Measurements from ENCODE around the gene FCRLA.
"Not testable (repeated sequence)": the region's sequence is repeated elsewhere in the genome, so short reads cannot be mapped to it uniquely, and the experiment has no call there.

Gene FCRLA

GRCh38 chr1:161707503-161707902 lies 474 bp downstream of the FCRLA start:
- no peak for DNase-seq

DNA sequence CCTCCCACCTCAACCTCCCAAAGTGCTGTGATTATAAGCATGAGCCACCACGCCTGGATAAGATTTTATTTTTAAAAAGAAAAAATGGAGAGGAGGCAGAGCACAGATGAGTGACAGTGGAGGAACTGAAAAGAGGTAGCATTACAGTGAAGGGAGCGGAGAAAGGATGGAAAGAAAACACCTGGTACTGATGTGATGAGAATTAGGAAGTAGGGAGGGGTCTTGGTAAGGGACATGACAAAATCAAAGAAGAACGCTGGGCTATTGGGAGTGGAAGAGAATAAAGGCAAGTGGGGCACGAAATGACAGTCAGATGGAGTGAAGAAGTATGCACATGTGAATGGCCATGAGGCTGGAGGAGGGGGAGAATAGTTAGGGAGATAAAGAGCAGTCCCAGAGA lies 2.3 kb downstream of the FCRLA start:
- DNase-seq: no peak

DNA sequence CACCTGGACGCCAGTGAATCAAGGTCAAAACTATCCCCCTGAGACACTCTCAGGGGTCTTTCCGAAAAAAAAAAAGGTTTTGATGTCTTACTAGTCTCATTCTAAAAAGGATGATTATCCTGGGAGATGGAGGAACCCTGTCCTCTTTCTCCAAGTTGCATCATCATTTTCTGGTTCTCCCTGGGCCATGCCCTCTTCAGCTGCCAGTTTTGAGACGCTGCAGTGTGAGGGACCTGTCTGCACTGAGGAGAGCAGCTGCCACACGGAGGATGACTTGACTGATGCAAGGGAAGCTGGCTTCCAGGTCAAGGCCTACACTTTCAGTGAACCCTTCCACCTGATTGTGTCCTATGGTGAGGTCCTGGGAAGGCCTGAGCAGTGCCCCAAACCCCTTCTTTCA lies 3.5 kb downstream of the FCRLA start:
- no peak for DNase-seq

DNA sequence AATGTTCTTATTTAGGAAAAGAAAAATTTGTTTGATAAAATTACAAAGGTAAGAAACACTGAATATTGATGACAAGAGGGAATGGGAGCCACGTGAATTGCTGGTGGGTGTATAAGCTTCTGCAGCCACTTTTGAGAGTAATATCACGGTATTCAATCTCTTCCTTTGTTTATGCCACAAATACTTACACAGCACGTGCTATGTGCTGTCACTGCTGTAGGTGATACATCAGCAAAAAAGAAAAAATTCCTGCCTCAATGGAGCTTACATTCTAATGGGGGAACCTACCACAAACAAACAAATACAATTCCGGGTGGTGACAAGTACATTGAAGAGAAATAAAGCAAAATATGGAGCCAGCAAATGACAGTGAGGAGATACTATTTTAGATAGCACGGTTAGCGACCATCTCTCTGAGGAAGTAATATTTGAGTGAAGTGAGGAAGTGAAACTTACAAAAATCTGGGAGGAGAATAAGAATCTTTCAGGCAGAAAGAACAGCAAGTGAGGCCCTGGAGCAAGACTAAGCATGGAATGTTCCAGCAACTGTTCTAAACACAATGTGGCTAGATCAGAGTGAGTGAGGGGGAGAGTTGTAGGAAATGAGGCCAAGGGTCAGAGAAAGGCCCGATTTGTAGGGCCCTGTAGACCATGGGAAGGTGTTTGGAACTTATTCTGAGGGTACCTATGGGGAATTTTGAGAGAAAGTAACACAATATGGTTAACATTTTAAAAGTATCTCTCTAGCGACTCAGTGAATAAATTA lies 11.7 kb downstream of the FCRLA start:
- DNase-seq: no peak

DNA sequence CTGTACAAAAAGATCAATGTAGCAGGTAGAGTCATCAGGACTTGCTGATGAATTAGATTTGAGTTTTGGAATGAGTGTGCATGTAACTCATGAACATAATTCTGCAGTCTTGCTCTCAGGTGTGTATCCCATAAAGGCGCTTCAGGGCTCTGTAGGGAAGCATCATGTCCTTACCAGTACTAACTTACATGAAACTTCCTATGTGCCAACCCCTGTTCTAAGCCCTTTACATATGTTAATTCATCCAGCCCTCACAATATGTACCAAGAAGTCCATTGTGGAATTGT lies 12.2 kb downstream of the FCRLA start:
- no peak for DNase-seq

DNA sequence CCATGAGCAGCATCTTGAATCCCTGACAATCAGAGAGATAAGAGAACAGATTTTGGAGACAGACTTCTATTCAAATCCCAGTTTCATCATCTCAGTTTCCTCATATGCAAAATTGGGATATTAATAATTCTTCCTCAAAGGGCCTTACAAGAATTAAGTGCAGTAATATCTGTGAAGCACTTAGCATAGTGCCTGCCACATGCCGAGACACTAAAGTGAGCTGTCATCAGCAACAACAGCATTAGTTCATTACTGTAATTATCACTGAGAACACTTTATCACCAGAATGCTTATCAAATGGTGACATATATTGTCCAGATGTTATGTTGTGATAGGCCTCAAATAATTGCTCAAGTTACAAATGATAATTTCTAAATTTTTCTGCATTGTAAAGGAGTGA lies 13.4 kb downstream of the FCRLA start:
- no peak for DNase-seq

DNA sequence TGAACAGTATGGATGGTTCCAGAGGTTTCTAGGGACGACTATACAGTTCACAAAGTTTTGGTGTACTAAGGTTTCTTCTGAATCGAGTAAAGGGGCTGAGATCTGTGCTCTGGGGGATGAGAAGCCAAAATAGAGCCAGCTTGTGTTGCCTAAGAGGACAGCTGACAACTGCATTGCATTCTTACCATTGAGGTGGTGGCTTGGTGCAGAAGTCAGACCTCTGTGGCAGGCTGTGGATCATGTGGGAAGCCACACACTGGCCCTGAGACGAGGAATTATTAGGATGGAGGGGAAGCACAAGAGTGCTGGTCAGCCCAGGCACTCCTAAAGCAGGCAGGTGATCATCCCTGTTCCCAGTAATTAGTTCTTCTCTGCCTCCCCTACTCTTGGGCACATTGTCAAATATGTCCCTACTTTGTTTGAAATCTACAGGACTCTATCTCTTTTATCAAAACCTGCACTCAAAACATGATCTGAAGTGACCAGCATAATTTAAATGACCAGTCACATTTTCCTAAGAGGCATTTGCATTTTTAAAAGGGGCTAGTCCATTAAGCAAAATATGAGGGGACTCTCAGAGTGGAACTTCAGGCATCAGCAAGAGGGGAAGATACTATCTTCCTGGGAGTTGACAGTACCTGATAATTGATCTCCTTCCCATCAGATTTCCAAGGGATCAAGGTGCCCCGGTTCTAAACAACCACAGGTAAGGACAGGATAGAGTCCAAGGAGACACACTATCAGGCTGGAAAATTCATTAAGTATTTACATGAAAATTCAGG lies 14.1 kb downstream of the FCRLA start, which contains the start of gene FCRLB:
Gene FCRLB (plus strand): TSS at position 589 of the 782 bp plus-strand sequence. CDS start 1,129 bp downstream, outside the sequence.
- no peak for DNase-seq

- DNase-seq: no peak
Observed at GRCh38 chr1:161721738-161722343, 14.8 kb downstream of the FCRLA start.

DNA sequence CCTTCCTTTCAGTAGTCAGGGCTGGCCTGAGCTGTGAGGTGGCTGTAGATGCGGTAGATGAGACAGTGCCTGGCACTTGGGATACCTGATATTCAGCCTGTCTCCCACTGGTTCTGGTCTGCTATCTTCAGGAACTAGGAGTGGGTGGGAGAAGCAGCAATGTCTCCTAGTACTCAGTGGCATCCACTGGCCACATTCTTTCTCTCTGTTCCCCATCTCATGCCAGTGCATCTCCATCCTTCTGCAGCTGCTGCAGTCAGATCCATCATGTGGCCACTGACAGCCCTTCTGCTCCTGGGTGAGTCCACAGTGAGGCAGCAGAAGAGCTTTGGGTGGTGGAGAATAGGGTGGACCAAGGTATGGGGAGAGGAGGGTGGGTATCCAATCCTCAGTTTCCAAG lies 15.4 kb downstream of the FCRLA start:
- no peak for DNase-seq

DNA sequence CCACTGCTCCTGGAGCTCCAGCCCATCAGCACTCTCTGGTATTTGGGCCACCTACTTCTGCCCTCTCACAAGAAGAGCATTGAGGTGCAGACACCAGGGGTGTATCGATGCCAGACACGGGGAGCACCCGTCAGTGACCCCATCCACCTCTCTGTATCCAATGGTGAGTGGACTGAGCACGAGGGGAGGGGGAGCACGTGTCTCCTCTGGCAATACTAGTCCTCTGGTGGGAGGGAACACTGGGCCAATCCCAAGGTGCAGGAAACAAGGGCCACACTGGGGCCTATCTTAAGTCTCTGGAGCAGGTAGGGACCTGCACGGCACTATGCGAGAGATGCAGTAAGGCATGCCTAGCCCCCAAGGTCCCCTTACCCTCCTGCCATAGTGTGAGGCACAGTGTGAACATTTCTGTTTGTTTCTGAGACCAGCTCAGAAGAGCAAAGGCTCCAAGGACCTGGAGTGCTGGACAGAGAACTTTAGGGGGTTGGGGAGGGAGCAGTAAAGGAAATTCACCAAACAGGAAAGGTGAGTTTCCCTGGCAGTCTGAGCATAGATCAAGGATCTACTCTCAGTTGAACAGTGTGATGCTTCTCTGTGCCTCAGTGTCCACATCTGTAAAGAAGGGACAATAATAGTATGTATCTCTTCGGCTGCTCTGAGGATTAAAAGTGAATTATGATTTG lies 16.6 kb downstream of the FCRLA start:
- no peak for DNase-seq

GRCh38 chr1:161725258-161725907 lies 18.4 kb downstream of the FCRLA start:
- DNase-seq: not testable (repeated sequence)

DNA sequence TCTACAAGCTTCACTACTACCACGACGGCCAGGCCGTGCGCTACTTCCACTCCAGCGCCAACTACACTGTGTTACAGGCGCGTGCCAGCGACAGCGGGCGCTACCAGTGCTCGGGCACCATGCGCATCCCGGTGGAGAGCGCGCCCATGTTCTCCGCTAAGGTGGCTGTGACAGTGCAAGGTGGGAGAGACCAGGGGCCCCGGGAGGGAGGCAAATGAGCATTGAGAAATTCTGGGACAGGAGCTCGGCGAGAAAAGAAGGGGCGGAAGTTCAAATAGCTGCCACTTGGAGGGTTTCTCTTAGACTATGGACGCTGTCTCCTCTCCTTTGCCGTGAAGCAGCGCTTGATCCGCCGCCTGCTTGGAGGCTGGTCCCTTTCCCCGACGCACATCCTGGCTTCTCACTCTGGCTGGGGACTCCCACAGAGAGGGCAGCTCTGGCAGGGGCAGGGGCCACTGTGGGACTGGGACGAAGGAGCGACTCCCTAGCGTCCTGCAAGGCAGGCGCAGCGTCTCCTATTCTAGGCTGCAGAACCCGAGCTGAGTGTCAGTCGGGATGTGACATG lies 19.0 kb downstream of the FCRLA start:
- DNase-seq: no peak

DNA sequence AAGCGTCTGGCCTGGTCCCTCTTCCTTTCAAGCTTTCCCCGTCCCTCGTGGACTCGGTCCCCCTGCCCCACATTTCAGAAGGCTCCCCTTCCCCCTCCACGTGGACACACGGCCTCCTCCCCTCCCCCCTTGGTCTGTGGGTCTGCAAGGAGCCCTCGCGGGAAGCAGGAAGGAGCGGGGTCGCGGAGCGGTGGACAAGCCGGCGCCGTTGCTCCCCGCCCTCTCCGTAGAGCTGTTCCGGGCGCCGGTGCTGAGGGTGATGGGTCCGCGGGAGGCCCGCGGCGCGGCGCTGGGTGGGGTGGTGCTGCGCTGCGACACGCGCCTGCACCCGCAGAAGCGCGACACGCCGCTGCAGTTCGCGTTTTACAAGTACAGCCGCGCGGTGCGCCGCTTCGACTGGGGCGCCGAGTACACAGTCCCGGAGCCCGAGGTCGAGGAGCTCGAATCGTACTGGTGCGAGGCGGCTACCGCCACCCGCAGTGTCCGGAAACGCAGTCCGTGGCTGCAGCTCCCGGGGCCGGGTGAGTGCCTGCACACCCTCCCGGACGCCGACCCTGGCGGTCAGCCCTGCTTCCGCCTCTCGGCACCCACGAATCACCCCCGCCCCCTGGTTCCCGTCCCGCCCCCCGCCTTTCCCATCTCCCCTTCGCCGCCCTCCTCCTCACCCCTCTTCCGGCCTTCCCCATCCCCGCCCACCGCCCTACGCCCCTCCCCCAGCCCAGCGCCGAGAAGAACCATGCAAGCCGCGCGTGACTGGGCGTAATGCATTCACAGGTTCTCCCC lies 19.6 kb downstream of the FCRLA start:
- DNase-seq: no peak

GRCh38 chr1:161727256-161727924 lies 20.4 kb downstream of the FCRLA start:
- DNase-seq: no peak

DNA sequence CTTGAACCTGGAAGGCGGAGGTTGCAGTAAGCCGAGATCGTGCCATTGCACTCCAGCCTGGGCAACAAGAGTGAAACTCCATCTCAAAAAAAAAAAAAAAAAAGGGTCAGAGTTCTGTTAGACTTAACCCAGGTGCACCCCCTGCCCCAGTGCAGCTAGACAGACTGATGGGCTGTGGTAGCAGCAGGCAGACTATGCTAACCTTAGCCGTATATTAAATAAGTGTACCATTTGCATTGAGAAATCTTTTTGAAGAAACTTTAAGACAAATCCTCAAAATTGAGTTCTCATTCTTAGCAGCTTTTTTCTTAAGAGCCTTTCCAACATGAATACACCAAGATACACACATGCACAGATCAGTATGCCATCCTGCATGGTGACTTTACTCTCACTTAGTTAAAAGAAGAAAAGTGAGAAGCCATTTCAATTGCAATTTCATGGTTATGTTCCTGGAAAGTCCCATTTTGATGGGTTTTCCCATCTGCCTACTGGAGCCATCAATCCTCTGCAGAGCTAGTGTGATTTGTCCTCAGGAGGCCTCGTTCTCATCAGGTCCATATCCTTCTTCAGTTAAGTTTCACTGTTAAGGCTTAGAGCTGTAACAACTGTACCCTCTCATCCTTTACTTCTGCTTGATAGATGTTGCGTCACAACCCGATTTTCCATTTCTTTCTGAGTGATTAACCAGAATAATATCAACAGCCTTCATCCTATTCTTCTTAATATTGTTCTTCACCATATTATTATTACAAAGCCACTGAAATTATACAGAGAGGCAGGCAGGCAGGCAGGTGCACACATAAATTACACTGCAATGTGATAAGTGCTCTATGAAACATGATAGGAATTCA lies 21.6 kb downstream of the FCRLA start:
- no peak for DNase-seq

GRCh38 chr1:161730050-161730564 lies 23.1 kb downstream of the FCRLA start:
- DNase-seq: no peak

- no peak for DNase-seq
Observed at GRCh38 chr1:161731241-161731640, 24.2 kb downstream of the FCRLA start.

GRCh38 chr1:161731981-161732718 lies 25.1 kb downstream of the FCRLA start:
- no peak for DNase-seq

- no peak for DNase-seq
Observed at GRCh38 chr1:161733526-161733925, 26.5 kb downstream of the FCRLA start.
